ENCODE results near the gene CACNG3. TPM values are rescaled to one million over a fixed set of nuclear protein-coding genes. Genes with fewer than 3 reads are reported as not detected.

The CACNG3 gene
- total RNA-seq, 1 experiment from 2014 or later, result not detected

- no peak overlapping the region for H4K5ac ChIP-seq (ENCODE audit: insufficient read length, low read depth, low read length)
- no peaks in the 10 kb centered on the region for H3K79me2 ChIP-seq (ENCODE audit: insufficient read depth, low read length)
- H3K4me1 Mint-ChIP-seq, result no peaks in the 10 kb centered on the region
- H3K27me3 ChIP-seq (ENCODE audit: insufficient read depth, low read length), result no peaks in the 10 kb centered on the region
- no peak for DNase-seq
- H3K9ac ChIP-seq (ENCODE audit: extremely low read depth, insufficient read length, low read length), result no peak overlapping the region
- TF ChIP-seq CTCF (conservative IDR thresholded peaks at IDR 0.05), result no peak
- H3K9me3 Mint-ChIP-seq, result no peaks in the 10 kb centered on the region; a peak in 1 of 5 replicates
- H3K4me1 ChIP-seq (ENCODE audit: insufficient read depth, low read length), result no peaks in the 10 kb centered on the region
- no peak overlapping the region for H2AFZ ChIP-seq (ENCODE audit: low read length)
- H4K20me1 ChIP-seq (ENCODE audit: control insufficient read depth, insufficient read depth, insufficient read length), result no peaks in the 10 kb centered on the region
- no peak overlapping the region for H2AK5ac ChIP-seq (ENCODE audit: insufficient read length, low read length)
- no peak overlapping the region for H2BK120ac ChIP-seq (ENCODE audit: low read depth, low read length, poor library complexity, severe bottlenecking)
- no peak overlapping the region for H3K4ac ChIP-seq (ENCODE audit: low read depth, low read length)
- H3K27ac Mint-ChIP-seq, result no peak overlapping the region; a peak in 1 of 7 replicates
- no peak overlapping the region for H2BK15ac ChIP-seq (ENCODE audit: low read depth, low read length)
- H2BK20ac ChIP-seq (ENCODE audit: low read depth, low read length, poor library complexity, severe bottlenecking), result no peak overlapping the region
- H3K27me3 Mint-ChIP-seq (ENCODE audit: low read depth), result peaks cover 13% of the 10 kb centered on the region
- no peaks in the 10 kb centered on the region for H3K9me3 ChIP-seq (ENCODE audit: control insufficient read depth, low read depth, low read length)
- no peaks in the 10 kb centered on the region for H3K79me1 ChIP-seq (ENCODE audit: insufficient read depth, low read depth, low read length, poor library complexity, severe bottlenecking)
- H3K18ac ChIP-seq (ENCODE audit: insufficient read length, low read depth, low read length), result no peak overlapping the region
- no peak overlapping the region for H4K91ac ChIP-seq (ENCODE audit: insufficient read length, low read depth, low read length)
- no peak overlapping the region for H3K23ac ChIP-seq (ENCODE audit: insufficient read length, low read depth, low read length)
- H3K23me2 ChIP-seq (ENCODE audit: insufficient read length, low read depth, low read length, poor library complexity, severe bottlenecking), result no peaks in the 10 kb centered on the region
- no peaks in the 10 kb centered on the region for H3K36me3 Mint-ChIP-seq (ENCODE audit: insufficient read depth in 1 of 3, low read depth in 3 of 3)
- H3K56ac ChIP-seq (ENCODE audit: insufficient read length, low read depth, low read length), result no peak overlapping the region
- H3T11ph ChIP-seq (ENCODE audit: low read length), result no peak overlapping the region
- H3K4me3 Mint-ChIP-seq, result no peak overlapping the region
- H3K4me2 ChIP-seq (ENCODE audit: insufficient read depth, insufficient read length, low read length), result no peak overlapping the region
- H3K27ac ChIP-seq (ENCODE audit: insufficient read length, low read depth, low read length), result no peak overlapping the region
- H4K8ac ChIP-seq (replicated peaks; ENCODE audit: insufficient read length, low read depth, low read length), result no peak overlapping the region
- H2BK12ac ChIP-seq (ENCODE audit: insufficient read length, low read depth, low read length), result no peak overlapping the region
- no CpG with 5 or more reads among the region's 13 CpGs for WGBS (ENCODE audit: extremely low coverage, insufficient read length, low lambda C conversion rate)
- H2BK5ac ChIP-seq (ENCODE audit: insufficient read length, low read length), result no peak overlapping the region
- no peak overlapping the region for H3K14ac ChIP-seq (ENCODE audit: insufficient read depth, low read length)
Observed at GRCh38 chr16:24282141-24282540, 26.0 kb downstream of the CACNG3 start.
